IMR-90 (cell line): ENCODE data around the gene FGF4. TPM values are rescaled to one million over a fixed set of nuclear protein-coding genes. Genes with fewer than 3 reads are reported as not detected.

ENCODE experiments used
- ATAC-seq: fragments of 200-7000 bp; cut with Tn5 transposase; 2 replicates; pipeline ENCODE4 v1.9.1; 2020; ENCODE audit warnings: low read depth, mild to moderate bottlenecking, moderate library complexity
- BruUV-seq: library from RNA; stranded (reverse); fragments of 400-500 nt; replicated peaks from 2 replicates; lab custom pipeline; 2021; lab: Mats Ljungman, UMichigan
- CTCF ChIA-PET: fragments of 300-600 bp; formaldehyde crosslinking; extraction: SDS; loops from one replicate; lab custom pipeline; 2021; ENCODE audit warnings: antibody characterized with exemption; lab: Yijun Ruan, JAX
- POLR2A ChIA-PET: fragments of 300-600 bp; sonication (Branson Sonifier 250); formaldehyde crosslinking; loops from one replicate; lab custom pipeline; 2022; ENCODE audit warnings: antibody characterized with exemption; ENCODE audit not compliant: unreplicated experiment; lab: Charles Lee
- DNase-seq: peaks from one replicate; pipeline ENCODE4 v3.0.0; 2013
- H2AFZ ChIP-seq: replicated peaks from 2 replicates; pipeline ENCODE3; 2013; ENCODE audit warnings: low read length, mild to moderate bottlenecking; ENCODE audit not compliant: poor library complexity
- H2AK5ac ChIP-seq: 2 replicates; pipeline ENCODE4 v1.6.1; 2013; ENCODE audit warnings: low read depth, low read length, inconsistent platforms
- H2AK9ac ChIP-seq: replicated peaks from 2 replicates; pipeline ENCODE3; 2013; ENCODE audit warnings: mild to moderate bottlenecking, low read depth, low read length, moderate library complexity; ENCODE audit not compliant: poor library complexity
- H2BK120ac ChIP-seq: 2 replicates; pipeline ENCODE4 v1.6.1; 2013; ENCODE audit warnings: low read depth, low read length, inconsistent platforms
- H2BK15ac ChIP-seq: 3 replicates; pipeline ENCODE4 v1.6.1; 2013; ENCODE audit warnings: low read depth, low read length, inconsistent platforms
- H2BK20ac ChIP-seq: 2 replicates; pipeline ENCODE4 v1.6.1; 2013; ENCODE audit warnings: low read depth, mild to moderate bottlenecking, inconsistent platforms, low read length, moderate library complexity
- H2BK5ac ChIP-seq: 2 replicates; pipeline ENCODE4 v1.6.1; 2013; ENCODE audit warnings: mild to moderate bottlenecking, low read depth, low read length, inconsistent platforms; ENCODE audit not compliant: poor library complexity, severe bottlenecking
- H3K14ac ChIP-seq: replicated peaks from 2 replicates; pipeline ENCODE4 v1.6.1; 2013; ENCODE audit warnings: low read depth, low read length, inconsistent platforms
- H3K18ac ChIP-seq: 2 replicates; pipeline ENCODE4 v1.6.1; 2013; ENCODE audit warnings: low read depth, low read length, control low read depth
- H3K23ac ChIP-seq: 2 replicates; pipeline ENCODE4 v1.6.1; 2013; ENCODE audit warnings: low read depth, low read length, inconsistent platforms
- H3K27ac ChIP-seq: 2 replicates; pipeline ENCODE4 v1.5.1; 2013; ENCODE audit warnings: mild to moderate bottlenecking, control low read depth, low read length; ENCODE audit not compliant: insufficient read depth
- H3K27me3 ChIP-seq: 2 replicates; pipeline ENCODE4 v1.6.1; 2013; ENCODE audit warnings: low read length; ENCODE audit not compliant: control insufficient read depth, insufficient read depth
- H3K36me3 ChIP-seq: 2 replicates; pipeline ENCODE4 v1.6.1; 2013; ENCODE audit warnings: low read length, mixed read lengths; ENCODE audit not compliant: control insufficient read depth, insufficient read depth
- H3K4ac ChIP-seq: 2 replicates; pipeline ENCODE4 v1.6.1; 2013; ENCODE audit warnings: low read depth, low read length, inconsistent platforms
- H3K4me1 ChIP-seq: 2 replicates; pipeline ENCODE4 v1.6.1; 2013; ENCODE audit warnings: low read length, mixed read lengths; ENCODE audit not compliant: control insufficient read depth, insufficient read depth
- H3K4me2 ChIP-seq: 2 replicates; pipeline ENCODE4 v1.6.1; 2013; ENCODE audit warnings: low read depth, mild to moderate bottlenecking, control low read depth, low read length, moderate library complexity
- H3K4me3 ChIP-seq: 2 replicates; pipeline ENCODE4 v1.5.1; 2013; ENCODE audit warnings: low read depth, mild to moderate bottlenecking, control low read depth, low read length, moderate library complexity; ENCODE audit not compliant: insufficient read depth
- H3K56ac ChIP-seq: 2 replicates; pipeline ENCODE4 v1.6.1; 2013; ENCODE audit warnings: low read length, inconsistent platforms; ENCODE audit not compliant: insufficient read depth; ENCODE audit errors: extremely low read depth
- H3K79me1 ChIP-seq, 2 experiments: 2 replicates each; pipeline ENCODE4 v1.6.1; 2013; ENCODE audit warnings: low read length in 2 of 2, inconsistent platforms in 1 of 2, low read depth in 1 of 2
- H3K9ac ChIP-seq: 2 replicates; pipeline ENCODE4 v1.6.1; 2013; ENCODE audit warnings: low read depth, low read length, control low read depth
- H3K9me1 ChIP-seq: 2 replicates; pipeline ENCODE4 v1.6.1; 2013; ENCODE audit warnings: low read length, inconsistent platforms; ENCODE audit not compliant: insufficient read depth
- H3K9me3 ChIP-seq: 2 replicates; pipeline ENCODE4 v1.6.1; 2013; ENCODE audit warnings: low read length; ENCODE audit not compliant: control insufficient read depth, insufficient read depth
- H4K20me1 ChIP-seq: 2 replicates; pipeline ENCODE4 v1.6.1; 2013; ENCODE audit warnings: low read length, inconsistent platforms; ENCODE audit not compliant: insufficient read depth
- H4K5ac ChIP-seq: 2 replicates; pipeline ENCODE4 v1.6.1; 2013; ENCODE audit warnings: mild to moderate bottlenecking, low read depth, low read length, control low read depth
- H4K8ac ChIP-seq, 2 experiments: 2 replicates each; pipeline ENCODE4 v1.6.1; 2013; ENCODE audit warnings: low read depth in 2 of 2, low read length in 2 of 2, control low read depth in 1 of 2, inconsistent platforms in 1 of 2
- H4K91ac ChIP-seq: 2 replicates; pipeline ENCODE4 v1.6.1; 2013; ENCODE audit warnings: low read depth, low read length, inconsistent platforms; ENCODE audit not compliant: insufficient read depth
- BHLHE40 ChIP-seq: fragments of 150-350 bp; IDR thresholded peaks from 2 replicates; pipeline ENCODE4 v1.6.1; 2016; ENCODE audit warnings: mild to moderate bottlenecking, low read depth, low read length
- CEBPB ChIP-seq: IDR thresholded peaks from 2 replicates; pipeline ENCODE4 v1.6.1; 2012; ENCODE audit warnings: low read depth, low read length, improper control_type of control experiment
- CHD1 ChIP-seq: IDR thresholded peaks from 2 replicates; pipeline ENCODE4 v1.6.1; 2012; ENCODE audit warnings: low read depth, low read length, improper control_type of control experiment
- FOS ChIP-seq: fragments of 150-350 bp; IDR thresholded peaks from 2 replicates; pipeline ENCODE4 v1.6.1; 2016; ENCODE audit warnings: low read depth, low read length
- MXI1 ChIP-seq: IDR thresholded peaks from 2 replicates; pipeline ENCODE4 v1.6.1; 2012; ENCODE audit warnings: low read depth, mild to moderate bottlenecking, low read length, moderate library complexity, borderline replicate concordance
- NFE2L2 ChIP-seq: fragments of 150-350 bp; IDR thresholded peaks from 2 replicates; pipeline ENCODE4 v1.6.1; 2016; ENCODE audit warnings: low read depth, mild to moderate bottlenecking, low read length
- POLR2A ChIP-seq: IDR thresholded peaks from 2 replicates; pipeline ENCODE4 v1.6.1; 2012; ENCODE audit warnings: mild to moderate bottlenecking, low read depth, low read length
- RCOR1 ChIP-seq: IDR thresholded peaks from 2 replicates; pipeline ENCODE4 v1.6.1; 2012; ENCODE audit warnings: mild to moderate bottlenecking, low read length, improper control_type of control experiment; ENCODE audit not compliant: insufficient replicate concordance
- WGBS, 2 experiments: methylation state at CpG; one replicate each; pipeline versions ENCODE4 v1.1.5 to v1.1.7; 2013; ENCODE audit warnings: missing lambda C conversion rate in 2 of 2; ENCODE audit not compliant: insufficient read length in 1 of 2; ENCODE audit errors: extremely low coverage in 2 of 2; 5-methylcytosine and 5-hydroxymethylcytosine counted together
- dilution Hi-C: fragments of 300-500 bp; cut with HindIII; formaldehyde crosslinking; loops from one replicate; pipeline ENCODE4 v1.14.3; 2018; ENCODE audit warnings: low sequenced_read_pairs; ENCODE audit not compliant: unreplicated experiment
- in situ Hi-C: fragments of 300-500 bp; cut with MboI; formaldehyde crosslinking; loops from 3 replicates; pipeline ENCODE4 v1.14.3; 2019; ENCODE audit warnings: low sequenced_read_pairs, inconsistent platforms, mixed read lengths
- intact Hi-C: fragments of 100-400 bp; cut with micrococcal nuclease; formaldehyde crosslinking; loops from 2 replicates; pipeline ENCODE4 v1.10.0; 2022
- polyA plus RNA-seq, 3 experiments: library from polyadenylated mRNA; depleted of rRNA; stranded (reverse); fragments of >200 nt; gene quantifications; 2 replicates each; pipeline ENCODE4 v1.2.3, GENCODE V29; 2012; ENCODE audit warnings: low replicate concordance in 1 of 3
- total RNA-seq: library from RNA; depleted of rRNA; stranded (reverse); fragments of >200 nt; gene quantifications from 2 replicates; pipeline ENCODE4 v1.2.3, GENCODE V29; 2012
- TF ChIP-seq, protein P1 (sequence below): fragments of 150-350 bp; IDR thresholded peaks from 2 replicates; pipeline ENCODE4 v1.6.1; 2017; ENCODE audit warnings: mild to moderate bottlenecking, antibody characterized with exemption, low read length, low read depth
- TF ChIP-seq, protein P2 (sequence below): conservative IDR thresholded peaks from 2 replicates; pipeline ENCODE4 v1.5.1; 2012; ENCODE audit warnings: mild to moderate bottlenecking, low read depth, low read length, improper control_type of control experiment

Gene FGF4
- total and polyA plus RNA-seq, 2 of the 4 experiments (the other 2 are of a cell fraction), result not detected

DNA sequence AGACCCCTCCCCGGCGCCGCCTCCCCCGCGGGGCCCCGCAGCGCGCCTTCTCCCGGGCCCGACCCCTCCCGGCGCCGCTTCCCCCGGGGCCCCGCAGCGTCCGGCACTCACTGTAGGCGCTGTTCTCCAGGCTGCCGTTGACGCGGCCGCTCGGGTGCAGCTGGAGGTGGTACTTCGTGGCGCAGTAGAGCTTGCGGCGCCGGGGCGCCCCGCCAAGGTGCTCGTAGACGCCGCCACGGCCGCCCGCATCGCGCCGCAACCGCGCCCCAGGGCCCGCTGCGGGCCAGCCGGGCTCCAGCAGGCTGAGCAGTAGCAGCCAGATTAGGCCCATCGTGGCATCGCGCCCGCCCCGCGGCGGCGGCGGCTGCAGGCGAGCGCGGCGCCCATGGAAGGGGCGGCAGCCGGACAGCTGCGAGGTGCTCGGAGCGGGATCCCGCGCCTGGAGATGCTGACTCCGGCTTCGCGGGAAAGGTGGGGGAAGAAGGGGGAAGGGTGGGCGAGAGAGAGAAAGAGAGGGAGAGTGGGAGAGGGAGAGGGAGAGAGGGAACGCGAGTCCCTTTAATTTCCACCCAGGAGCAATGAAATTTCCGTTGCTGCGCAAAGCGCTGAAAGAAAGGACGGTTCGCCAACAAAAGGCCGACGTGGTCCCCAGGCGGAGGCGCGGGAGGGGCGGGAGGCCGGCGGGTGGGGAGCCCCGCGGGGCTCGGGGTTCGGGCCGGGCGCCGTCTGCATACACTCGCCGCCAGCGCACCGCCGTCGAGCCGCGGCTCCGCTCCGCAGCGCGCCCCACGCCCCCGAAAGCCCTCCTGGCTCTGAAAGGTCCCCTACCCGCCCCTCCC, 43.7 kb upstream of the FGF4 start, which contains the start of gene FGF3:
FGF3 (minus strand) TSS at position 814 of the 839 bp plus-strand sequence; CDS start at position 331, 483 bp downstream.
- Histone ChIP-seq H3K9ac (no peak within 1 kb of the TSS), H3K79me1 (no peaks in the 10 kb centered on the region), H2BK20ac (no peak within 1 kb of the TSS), H3K14ac (no peak within 1 kb of the TSS), H3K36me3 (no peaks in the 10 kb centered on the region), H3K27me3 (peaks cover 81% of the 10 kb centered on the region), H2AK9ac (no peak within 1 kb of the TSS), H3K27ac (no peak within 1 kb of the TSS), H2AFZ (peak within 1 kb of the TSS; percentile 3), H4K91ac (no peak within 1 kb of the TSS), H3K9me1 (no peaks in the 10 kb centered on the region), H3K4ac (no peak within 1 kb of the TSS), H2BK15ac (no peak within 1 kb of the TSS), H2BK120ac (no peak within 1 kb of the TSS), H4K5ac (no peak within 1 kb of the TSS), H2AK5ac (no peak within 1 kb of the TSS), H3K18ac (no peak within 1 kb of the TSS), H3K4me3 (no peak within 1 kb of the TSS), H3K4me2 (no peak within 1 kb of the TSS), H3K4me1 (no peaks in the 10 kb centered on the region; the same call in 1 of the 2 replicates), H3K56ac (no peak within 1 kb of the TSS), H3K9me3 (no peaks in the 10 kb centered on the region), H3K23ac (no peak within 1 kb of the TSS), H2BK5ac (no peak within 1 kb of the TSS), H4K8ac (no peak within 1 kb of the TSS), H4K20me1 (no peaks in the 10 kb centered on the region)
- ChIA-PET POLR2A (no interaction called here), CTCF (no interaction called here)
- no TSS peak for BruUV-seq
- DNase-seq, result no peak
- intact Hi-C loops (no loop called here), in situ Hi-C loops (no loop called here), dilution Hi-C loops (no loop called here)
- ATAC-seq, result no peak
- WGBS, 2 experiments, result 2% methylated on average over 49 of the region's 105 CpGs; no CpG with 5 or more reads in 1 of the 2 experiments
- TF ChIP-seq POLR2A (no peak), CHD1 (no peak), MXI1 (no peak), BHLHE40 (no peak), FOS (no peak), RCOR1 (no peak), NFE2L2 (no peak), CEBPB (no peak)
- TF ChIP-seq, protein P1, sequence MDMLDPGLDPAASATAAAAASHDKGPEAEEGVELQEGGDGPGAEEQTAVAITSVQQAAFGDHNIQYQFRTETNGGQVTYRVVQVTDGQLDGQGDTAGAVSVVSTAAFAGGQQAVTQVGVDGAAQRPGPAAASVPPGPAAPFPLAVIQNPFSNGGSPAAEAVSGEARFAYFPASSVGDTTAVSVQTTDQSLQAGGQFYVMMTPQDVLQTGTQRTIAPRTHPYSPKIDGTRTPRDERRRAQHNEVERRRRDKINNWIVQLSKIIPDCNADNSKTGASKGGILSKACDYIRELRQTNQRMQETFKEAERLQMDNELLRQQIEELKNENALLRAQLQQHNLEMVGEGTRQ, result no peak
- TF ChIP-seq, protein P2, sequence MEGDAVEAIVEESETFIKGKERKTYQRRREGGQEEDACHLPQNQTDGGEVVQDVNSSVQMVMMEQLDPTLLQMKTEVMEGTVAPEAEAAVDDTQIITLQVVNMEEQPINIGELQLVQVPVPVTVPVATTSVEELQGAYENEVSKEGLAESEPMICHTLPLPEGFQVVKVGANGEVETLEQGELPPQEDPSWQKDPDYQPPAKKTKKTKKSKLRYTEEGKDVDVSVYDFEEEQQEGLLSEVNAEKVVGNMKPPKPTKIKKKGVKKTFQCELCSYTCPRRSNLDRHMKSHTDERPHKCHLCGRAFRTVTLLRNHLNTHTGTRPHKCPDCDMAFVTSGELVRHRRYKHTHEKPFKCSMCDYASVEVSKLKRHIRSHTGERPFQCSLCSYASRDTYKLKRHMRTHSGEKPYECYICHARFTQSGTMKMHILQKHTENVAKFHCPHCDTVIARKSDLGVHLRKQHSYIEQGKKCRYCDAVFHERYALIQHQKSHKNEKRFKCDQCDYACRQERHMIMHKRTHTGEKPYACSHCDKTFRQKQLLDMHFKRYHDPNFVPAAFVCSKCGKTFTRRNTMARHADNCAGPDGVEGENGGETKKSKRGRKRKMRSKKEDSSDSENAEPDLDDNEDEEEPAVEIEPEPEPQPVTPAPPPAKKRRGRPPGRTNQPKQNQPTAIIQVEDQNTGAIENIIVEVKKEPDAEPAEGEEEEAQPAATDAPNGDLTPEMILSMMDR, result no peak
